HG03097 (cell line): ENCODE results near the gene LYPD6.
A peak's percentile ranks its signal among the peaks of the same experiment; 100 is the strongest.

Experiments
- ATAC-seq: cut with Tn5 transposase; IDR thresholded peaks from one replicate; pipeline ENCODE4 v1.9.1; 2021; ENCODE audit not compliant: unreplicated experiment, low FRiP score

Gene LYPD6

DNA sequence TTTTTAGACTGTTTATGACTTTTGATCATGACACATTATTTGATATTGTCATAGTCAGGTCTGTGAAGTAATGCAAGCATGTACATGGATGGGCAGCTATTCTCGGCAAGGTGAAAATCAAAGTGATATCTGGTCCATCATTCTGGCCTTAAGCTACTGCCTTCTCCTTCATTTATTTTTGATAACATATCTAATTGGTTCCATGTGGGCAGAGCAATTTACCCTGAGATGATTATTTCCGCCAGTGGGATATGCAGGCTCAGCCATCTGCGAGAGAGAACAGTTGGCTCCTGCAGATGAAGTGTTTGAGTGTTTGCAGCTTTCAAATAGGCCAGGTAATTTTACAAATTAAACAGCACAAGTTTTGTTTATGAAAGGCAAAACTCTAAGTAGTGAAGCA lies 116.4 kb downstream of the LYPD6 start:
- ATAC-seq, result no peak

DNA sequence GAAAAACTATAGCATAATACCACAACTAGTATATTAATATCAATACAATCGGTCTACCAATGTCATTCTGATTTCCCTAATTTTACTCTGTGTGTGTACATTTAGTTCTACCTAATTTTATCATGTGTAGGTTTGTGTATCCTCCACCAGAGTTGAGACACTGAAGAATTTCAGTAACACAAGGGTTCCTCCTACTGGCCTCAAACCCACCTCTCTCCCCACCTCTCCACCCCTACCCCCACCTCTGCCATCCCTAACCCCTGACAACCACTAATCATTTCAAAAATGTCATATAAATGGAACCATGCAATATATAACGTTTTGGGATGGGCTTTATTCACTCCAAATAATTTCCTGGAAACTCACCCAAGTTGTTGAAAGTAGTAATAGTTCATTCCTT lies 117.9 kb downstream of the LYPD6 start:
- ATAC-seq, result no peak

DNA sequence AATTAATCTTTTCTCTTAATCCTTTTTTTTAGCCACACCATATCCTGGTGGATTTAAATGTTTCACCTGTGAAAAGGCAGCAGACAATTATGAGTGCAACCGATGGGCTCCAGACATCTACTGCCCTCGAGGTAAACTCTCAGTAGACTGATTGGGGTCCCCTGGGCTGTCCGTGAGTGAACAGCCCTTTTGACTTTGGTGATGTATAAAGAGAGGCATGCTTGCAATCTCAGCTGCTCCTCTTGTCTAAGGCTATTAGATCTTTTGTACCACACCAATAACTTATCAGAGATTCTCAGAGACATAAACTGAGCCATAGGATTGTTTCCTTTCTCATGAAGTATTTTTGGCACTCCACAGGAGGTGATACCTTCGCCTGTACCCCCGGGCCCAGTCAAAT lies 118.6 kb downstream of the LYPD6 start:
- no peak for ATAC-seq

DNA sequence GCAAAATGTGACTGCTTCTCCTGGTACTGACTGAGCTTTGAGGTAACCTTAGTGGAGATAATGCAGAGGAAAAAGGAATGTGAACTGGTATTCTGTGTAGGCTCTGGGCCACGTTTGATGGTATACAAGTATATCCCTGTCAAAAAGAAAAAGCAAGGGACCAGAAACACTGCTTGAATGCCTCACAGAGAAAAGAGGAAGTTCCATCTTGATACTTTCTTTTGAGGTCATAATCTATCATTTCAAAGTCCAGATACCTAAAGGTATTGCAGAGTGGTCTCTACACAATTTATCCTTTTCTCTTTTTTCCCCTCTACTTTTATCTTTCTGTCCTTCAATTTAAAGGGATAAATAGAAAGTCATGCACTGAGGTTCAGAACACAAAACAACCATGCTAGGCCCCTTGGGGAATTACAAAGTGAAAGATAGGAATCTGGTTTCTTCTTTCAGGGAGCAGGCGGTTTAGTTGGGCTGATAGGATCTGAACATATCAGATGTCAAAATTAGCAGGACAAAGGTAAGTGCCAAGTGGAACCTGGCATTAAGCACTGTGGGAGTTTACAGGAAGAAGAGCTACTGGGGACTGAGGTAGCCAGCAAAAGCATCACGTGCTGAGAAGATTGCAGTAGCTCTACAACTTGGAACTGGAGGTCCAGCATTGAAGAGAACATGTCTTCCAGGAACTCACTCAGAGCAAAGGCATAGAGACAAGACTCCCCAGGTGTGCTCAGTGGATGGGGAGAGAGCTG lies 121.2 kb downstream of the LYPD6 start:
- ATAC-seq, result no peak

DNA sequence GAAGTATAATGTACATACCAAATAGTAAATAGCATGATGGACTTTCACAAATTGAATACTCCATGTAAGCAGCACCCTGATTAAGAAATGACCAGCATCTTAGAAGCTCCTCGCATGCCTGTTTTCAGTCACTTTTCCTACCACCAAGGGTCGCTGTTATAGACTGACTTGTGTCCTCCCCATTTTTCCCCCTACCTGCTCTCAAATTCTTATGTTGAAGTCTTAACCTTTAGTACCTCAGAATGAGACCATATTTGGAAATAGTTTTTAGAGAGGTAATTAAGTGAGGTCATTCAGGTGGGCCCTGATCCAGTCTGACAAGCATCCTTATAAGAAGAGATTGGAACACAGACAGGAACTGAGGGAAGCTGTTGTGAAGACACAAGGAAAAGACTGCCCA lies 125.9 kb downstream of the LYPD6 start:
- no peak for ATAC-seq

DNA sequence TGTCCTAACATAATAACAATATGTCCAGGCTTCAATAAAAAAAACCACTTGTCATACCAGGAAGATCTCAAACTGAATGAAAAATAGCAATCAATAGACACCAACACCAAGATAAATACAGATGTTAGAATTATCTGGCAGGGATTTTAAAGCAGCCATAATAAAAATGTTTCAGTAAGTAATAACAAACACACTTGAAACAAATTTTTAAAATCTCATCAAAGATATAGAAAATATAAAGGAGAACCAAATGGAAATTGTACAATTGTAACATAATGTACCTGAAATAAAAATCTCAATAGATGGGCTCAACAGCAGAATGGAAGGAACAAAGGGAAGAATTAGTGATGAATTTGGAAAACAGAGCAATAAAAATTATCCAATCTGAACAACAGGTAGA lies 128.1 kb downstream of the LYPD6 start:
- no peak for ATAC-seq

DNA sequence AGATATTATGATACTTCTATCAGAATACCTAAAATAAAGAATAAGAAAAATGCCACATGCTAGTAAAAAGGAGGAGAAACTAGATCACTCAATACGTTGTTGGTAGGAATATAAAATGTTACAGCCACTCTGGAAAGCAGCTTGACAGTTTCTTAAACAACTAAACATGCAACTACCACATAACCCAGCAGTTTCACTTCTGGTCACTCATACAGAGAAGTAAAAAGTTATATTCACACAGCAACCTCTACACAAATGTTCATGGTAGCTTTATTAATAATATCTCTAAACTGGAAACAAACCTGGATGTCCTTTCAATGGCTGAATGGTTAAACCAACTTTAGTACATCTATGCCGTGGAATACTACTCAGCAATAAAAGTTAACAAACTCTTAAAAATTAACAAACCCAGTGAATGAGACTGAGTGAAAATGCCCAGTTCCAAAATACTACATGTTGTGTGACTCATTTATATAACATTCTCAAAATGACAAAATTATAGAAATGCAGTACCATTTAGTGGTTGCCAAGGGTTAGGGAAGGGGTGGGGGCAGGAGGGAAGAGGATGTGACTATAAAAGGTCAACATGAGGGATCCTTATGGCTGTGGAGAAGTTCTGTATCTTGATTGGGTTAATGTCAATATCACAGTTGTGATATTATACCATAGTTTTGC lies 133.1 kb downstream of the LYPD6 start:
- peak; percentile 95 for ATAC-seq

DNA sequence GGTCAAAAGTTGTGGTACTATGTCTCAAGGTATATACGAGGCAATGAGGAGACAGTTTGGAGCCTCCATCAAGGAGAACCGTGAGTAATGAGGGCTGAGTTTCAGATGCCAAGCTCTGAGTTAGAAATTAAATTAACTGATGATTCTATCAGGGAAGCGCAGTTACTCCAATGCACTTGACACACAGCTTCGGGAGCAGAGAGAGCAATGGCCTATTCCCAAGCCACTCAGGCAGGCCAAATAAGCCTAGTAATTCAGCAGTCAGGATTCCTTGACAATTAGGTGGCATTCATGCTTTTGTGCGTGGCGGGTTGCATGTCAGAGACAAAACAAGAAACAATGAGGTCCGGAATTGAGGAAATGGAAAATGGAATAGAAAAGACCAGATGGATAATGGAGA lies 134.0 kb downstream of the LYPD6 start:
- ATAC-seq, result no peak

DNA sequence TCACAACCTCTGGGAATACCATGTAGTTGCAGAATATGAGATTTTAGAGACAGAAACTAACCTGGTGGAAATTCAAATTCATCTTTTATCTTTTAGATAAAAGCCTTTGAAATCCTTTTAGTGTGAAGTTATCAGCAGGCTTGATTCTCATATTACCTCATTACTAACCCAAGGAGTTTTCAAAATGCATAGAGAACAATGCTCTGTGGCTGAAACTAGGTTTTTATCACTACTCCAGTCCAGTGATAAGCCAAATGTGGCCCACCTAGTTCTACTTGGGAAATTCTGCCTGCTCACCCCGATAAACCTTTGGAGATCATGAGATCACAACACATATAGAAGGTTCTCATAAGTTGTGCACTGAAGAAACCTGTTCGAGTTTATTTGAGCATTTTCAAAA lies 135.5 kb downstream of the LYPD6 start:
- ATAC-seq, result no peak

DNA sequence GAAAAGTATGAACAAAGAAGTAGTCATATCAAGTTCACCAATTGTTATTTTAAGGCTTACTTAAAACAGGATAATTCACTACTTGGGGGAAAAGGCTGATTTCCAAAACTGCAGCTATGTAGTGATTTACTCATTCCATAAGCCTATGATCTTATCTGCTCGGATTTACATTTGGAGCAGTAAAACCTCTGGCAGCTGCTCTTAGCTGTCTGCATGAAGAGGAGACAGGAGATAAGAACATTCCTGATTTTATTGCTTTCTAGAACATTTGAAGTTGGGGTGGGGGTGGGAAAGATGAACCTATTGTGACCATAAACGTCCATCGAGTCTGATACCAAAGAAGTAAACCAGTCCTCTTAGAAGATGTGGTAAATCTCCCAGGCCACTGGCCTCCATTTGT lies 136.2 kb downstream of the LYPD6 start:
- no peak for ATAC-seq

DNA sequence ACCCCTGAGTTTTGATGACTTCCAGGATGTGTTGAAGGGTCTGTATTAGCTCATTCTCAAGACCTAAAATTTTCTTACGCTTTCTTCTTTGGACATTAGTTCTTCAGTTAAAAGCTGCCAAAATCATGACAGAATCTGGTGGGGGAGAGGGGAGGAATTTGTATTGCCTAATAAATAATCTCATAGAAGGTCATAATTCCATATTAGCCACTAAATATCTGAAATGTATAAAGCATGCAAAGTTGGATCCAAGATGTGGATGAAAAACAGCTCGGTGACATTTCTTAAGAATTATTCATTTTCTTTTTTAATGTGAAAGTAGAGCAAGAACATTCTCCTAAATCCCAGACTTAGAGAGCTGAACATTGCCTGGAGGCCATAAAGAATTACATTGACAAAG lies 137.0 kb downstream of the LYPD6 start:
- ATAC-seq, result no peak

DNA sequence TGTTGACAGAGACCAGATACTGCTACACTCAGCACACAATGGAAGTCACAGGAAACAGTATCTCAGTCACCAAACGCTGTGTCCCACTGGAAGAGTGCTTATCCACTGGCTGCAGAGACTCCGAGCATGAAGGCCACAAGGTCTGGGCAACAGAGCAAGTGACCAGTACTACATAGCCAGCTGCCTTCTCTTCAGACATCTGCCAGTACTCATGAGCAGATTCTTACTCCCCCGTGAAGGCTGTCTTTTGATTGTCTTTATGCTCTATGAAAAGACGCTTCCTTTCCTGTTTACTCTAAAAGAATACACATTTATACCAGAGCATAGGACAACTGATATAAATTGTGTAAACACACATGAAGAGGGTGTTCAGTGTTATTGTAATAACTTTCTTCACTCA lies 138.2 kb downstream of the LYPD6 start:
- no peak for ATAC-seq

DNA sequence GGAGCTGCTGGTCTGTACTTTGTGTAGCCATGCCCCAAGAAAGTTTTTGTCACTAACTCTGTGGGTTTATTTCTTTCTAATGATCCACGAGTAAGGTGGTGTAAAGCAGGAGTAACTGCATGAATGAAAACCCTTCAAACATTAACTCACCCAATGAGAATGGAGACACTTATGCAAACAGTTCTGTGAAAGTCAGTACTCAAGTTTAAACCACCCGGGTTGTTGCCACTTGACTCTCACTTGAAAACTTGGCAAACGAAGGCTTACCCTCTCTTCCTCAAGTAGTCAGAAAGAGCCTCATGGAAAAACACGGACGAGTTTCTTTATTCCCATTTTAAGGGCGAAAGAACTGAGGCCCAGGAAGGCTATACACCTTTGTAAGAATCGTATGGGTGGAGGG lies 139.7 kb downstream of the LYPD6 start:
- ATAC-seq, result no peak

DNA sequence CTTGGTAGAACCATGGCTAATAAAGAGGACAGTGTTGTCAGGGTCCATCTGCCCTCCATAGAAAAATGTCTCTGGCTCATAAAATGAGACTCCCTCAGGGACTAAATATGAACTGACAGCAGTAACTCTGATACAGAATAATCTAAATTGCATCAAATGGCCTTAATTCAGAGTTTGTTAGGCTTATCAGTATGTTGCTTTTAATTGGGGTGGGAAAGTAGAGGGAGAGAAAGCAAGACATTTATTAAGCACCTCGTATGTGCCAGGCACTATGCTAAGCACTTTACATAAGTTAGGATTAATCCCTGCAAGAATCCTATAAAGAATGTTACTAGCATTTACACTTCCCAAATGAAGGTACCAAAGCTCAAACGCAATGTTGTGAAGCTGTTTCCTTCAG lies 142.0 kb downstream of the LYPD6 start:
- ATAC-seq, result no peak

DNA sequence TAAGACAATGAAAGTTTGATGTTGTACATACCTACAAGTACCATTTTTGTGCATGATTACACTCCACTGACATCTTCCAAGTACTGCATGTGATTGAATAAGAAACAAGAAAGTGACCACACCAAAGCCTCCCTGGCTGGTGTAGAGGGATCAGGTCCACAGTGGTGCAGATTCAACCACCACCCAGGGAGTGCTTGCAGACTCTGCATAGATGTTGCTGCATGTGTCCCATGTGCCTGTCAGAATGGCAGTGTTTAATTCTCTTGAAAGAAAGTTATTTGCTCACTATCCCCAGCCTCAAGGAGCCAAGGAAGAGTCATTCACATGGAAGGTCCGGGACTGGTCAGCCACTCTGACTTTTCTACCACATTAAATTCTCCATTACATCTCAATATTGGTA lies 142.7 kb downstream of the LYPD6 start:
- ATAC-seq, result no peak

DNA sequence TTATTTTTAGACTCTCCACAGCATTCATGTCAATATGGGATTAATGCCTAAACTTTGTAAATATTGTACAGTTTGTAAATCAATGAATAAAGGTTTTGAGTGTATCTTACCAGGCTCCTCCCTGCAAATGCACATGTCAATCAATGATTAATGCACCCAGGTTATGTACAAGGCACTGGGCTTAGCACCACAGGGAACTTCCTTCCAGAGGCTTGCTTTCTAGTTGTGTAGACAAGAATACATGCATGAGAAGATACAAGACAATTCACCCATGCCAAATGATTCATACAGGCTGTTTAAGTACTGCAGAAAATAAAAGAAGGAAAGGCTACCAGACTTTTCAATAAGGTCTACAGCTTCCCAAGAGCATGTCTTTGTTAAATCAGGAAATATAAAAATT lies 143.1 kb downstream of the LYPD6 start:
- ATAC-seq, result no peak

DNA sequence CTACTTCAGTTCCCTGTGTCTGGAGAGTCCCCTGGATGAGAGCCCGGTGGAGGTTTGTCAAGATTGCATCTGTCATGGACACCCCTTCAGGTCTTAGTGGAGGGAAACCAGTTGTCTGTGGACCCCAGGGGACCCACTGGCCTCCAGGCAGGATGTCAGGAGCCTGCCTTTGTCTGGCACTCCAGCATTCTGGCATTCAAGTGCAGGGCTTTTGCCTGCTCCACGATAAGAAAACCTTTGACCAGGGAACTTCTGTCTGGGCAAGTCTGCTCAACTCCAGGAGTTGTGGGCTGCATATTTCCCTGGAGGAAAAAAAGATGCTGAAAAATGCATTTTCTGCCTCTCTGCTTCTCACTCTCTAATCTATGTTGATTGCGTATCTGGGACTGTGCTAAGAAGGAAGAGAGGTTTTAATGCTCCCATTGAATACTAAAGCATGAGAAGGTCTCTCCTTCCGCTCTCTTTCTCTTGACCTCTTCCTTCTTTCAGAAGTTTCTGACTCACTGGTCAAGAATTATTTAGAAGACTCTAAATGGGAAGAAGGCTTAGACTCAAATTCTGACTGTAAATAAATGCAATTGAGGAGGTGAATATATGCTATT lies 152.7 kb downstream of the LYPD6 start:
- ATAC-seq, result no peak

DNA sequence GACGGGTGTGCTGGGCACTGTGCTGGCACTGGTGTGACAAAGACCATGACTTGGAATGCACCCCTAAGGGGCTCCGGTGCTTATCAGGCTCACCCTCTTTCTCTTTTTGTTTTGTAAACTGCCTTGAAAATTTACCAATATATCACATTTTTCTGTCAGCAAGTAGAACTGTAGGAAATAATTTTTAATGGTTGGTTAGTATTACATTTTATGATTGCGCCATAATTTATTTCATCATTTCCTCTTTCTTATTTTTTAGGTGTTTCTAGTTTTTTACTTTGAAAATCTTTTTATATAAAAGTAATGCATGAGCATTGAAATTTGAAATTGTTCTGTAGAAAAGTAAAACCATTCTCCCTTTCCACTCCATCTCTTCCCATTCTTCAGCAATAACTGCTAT lies 156.3 kb downstream of the LYPD6 start:
- no peak for ATAC-seq

DNA sequence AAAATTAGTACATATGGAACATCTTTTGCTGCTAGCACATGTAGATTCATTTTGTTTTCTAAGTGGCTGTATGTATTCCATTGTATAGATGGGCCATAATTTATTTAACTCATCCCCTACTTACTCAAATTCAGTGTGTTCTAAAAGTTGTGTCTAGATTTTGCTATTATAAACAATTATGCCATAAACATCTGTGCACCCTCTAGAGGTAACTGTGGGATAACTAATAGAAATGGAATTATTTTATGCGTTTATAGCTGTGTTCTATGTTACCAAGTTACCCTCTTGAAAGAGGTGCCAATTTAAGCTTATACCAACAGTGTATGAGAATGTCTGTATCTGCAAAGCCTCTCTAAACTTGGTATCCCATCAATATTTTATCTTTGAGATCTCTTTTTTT lies 156.8 kb downstream of the LYPD6 start:
- no peak for ATAC-seq

DNA sequence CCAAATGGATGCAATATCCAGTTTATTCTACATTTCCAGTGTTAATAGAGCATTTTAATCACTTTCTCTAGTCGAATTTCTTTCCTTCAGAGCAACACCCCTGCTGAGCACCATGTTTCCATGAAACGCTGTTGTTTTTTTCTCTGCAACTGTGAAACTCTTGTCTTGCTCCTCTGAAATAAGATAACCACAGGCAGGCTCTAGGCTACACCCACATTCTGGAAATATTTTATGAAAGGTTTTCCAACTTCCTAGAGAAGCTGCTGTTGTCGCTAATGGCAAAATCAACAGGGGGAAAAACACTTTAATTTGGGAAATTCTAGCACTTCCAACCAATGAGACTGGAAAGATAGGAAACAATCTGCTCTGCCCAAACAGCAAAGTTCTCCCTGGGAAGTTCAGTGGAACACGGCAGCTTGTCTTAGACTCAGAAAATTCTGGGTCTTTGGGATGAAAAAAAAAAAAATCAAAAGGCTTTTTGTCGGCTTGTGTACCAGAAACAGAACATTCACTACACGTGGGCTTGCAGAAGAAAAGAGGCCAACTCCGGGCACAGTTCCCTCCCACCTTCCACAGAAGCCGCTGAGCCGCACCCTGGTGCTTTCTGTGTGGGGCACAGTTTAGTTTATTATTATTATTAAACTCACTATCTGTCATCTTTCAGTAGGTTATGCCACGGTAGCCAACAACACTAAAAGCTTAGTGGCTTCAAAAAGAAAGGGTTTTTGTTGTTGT lies 158.5 kb downstream of the LYPD6 start:
- no peak for ATAC-seq

DNA sequence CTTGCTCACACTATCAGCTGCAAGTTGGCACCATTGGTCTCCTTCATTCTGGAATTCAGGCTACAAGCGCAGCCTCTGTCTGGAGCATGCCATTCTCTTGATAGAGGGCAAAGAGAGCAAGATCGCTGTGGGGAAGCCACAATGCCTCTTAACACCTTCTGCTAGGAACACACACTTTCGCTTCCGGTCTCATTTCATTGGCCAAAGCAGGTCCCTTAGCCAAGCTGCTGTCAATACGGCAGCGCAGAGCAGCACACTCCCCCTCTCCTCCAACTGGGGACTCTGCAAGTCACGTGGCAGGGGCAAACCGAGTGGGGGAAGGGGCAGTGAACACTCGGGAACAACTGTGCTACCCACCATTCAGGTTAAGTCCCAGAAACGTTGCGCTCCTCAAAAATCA lies 159.1 kb downstream of the LYPD6 start:
- no peak for ATAC-seq
